Dedifferentiated amniotic fluid mesenchymal stem cell (primary cell): Measurements from ENCODE around the gene PRCC.
"Not testable (repeated sequence)": the region's sequence is repeated elsewhere in the genome, so short reads cannot be mapped to it uniquely, and the experiment has no call there.

ENCODE experiments used
- DNase-seq: peaks from one replicate; pipeline ENCODE4 v3.0.0-alpha.2; 2016; ENCODE audit errors: extremely low spot score

Gene PRCC

DNA sequence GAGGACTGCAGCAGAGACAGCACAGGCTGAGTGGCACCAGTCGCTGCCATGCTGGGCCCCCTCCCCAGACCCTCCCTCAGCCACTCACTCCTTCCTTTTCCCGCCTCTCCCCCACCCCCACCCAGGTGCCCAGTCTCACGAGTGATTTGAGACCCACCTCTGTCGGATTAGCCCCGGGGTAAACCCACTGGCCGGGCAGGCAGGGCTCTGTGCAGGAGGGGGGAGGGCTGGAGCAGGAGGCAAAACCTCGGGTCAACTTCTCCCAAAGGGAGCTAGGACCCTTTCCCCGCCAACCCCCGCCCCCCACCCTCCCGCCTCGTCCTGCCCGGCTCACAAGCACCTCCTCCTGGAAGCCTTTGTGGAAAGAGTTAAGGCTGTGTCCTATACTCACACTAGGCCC lies 23.0 kb upstream of the PRCC start:
- no peak for DNase-seq

GRCh38 chr1:156744786-156745419 lies 22.4 kb upstream of the PRCC start:
- no peak for DNase-seq

GRCh38 chr1:156745881-156746280 lies 21.5 kb upstream of the PRCC start:
- no peak for DNase-seq

- no peak for DNase-seq
These were observed 21.0 kb upstream of the PRCC start for GRCh38 chr1:156746406-156746727.

GRCh38 chr1:156746728-156747631 lies 20.4 kb upstream of the PRCC start:
- DNase-seq = peak; percentile 88

DNA sequence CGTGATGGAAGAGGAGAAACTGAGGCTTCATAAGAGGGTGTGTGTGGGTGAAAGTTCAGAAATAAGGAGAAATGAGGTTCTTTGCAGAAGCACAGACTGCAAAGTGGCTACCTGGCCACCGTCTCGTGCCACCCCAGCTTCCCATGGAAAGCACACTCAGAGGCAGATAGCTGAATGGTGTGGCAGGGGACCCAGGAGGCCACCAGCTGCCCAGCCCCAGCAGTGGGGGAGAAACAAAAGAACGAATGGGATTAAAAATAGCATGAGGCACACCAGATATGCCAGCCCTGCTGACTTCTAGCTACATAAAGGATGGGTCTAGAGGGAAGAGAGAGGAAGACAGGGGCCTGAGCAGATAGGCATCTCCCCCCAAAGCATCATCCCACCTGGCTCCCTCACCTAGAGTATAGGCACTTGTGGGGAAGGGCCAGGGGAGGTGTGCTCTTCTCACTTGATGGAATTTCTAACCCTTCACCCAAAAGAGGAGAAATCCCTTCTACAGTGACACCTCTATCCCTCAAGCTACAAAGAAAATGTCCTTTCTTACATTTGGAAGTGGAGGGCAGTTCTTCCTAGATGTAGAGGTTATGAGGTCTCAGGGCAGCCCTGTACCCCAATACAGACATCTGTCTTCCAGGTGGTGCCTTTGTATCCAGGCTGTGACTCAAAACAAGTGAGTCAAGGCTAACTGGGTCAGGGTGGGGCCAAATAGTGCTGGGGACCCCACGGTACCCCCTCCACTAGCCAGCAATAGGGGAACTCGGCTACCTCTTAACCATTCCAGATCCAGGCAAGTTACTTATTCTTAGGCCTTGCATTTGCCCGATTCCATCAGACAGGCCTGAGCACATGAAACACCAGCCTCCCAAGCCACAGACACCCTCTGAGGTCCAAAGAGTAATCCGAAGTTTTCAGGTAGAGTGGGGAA lies 19.3 kb upstream of the PRCC start:
- DNase-seq = no peak

DNA sequence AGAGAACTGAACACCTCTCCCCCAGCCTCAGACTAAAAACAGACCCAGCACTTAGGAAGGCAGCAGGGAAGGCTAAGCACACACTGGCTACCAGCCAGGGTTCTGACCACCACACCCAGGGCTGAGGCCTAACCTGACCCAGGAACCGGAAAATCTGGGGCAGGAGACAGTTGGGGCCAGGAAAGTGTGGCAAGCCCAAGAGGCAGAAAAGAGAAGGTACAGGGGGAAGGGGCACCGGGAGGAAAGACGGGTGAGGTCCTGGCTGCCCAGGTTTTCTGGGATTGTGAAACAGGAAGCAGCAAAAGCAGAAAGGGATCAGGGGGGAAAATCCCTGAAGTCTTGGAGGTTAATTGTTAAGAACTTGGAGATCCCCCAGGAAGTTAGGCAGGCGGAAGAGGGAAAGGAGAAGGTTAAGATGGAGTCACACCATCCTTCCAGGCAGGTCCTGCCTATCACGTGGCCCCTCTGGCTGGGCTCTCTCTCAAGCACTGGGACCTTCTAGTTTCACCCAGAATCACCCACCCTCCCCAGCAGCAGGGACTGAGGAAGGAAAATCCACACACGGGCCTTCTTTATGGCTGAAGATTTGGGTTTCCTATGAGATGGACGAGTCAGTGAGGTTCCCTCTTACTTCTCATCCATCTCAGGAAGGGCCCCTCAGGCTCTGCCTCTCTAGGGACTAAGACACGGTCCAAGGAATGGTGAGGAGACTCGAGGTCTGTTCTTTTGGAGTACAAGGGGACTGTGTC lies 18.5 kb upstream of the PRCC start:
- DNase-seq = no peak

DNA sequence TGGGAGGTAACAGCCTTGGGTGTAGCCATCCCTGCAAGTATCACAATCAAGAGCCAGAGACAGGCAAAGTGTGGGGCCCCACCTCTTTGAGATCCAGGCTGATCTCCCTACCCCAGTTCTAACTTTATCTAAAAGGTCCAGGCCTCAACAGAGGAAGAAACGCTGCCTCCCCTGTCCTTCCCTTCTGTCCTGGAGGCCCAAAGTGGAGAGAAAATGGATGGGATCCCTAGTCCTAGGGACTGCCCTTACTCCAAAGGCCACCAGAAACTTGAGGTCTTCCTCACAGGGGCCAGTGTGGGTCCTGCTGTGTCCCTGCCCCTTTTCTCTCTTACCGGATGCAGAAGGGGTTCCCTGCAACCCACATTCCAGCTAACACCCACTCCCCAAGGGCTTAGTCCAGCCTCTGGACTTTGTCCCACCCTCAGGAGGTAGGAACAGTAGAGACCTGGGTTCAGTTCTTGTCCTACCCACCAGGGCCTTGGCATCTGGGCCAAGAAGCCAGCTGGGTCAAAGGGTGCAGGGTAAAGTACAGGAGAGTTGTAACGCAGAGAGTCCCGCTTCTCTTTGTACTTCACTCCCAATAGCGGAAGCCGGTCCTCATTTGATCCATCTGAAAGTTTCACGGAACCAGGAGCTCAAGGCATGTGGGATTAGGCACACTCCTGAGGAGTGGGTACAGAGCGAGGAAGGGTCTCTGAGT lies 17.8 kb upstream of the PRCC start:
- DNase-seq = no peak

- no peak for DNase-seq
These were observed 17.1 kb upstream of the PRCC start for GRCh38 chr1:156750191-156750672.

- no peak for DNase-seq
These were observed 16.5 kb upstream of the PRCC start for GRCh38 chr1:156750711-156751450.

- no peak for DNase-seq
These were observed 15.9 kb upstream of the PRCC start, which contains the start of gene HDGF for GRCh38 chr1:156751451-156751756. Gene HDGF, minus strand, starts transcription at chr1:156751675. Its CDS starts 246 bp downstream, at chr1:156751429.

DNA sequence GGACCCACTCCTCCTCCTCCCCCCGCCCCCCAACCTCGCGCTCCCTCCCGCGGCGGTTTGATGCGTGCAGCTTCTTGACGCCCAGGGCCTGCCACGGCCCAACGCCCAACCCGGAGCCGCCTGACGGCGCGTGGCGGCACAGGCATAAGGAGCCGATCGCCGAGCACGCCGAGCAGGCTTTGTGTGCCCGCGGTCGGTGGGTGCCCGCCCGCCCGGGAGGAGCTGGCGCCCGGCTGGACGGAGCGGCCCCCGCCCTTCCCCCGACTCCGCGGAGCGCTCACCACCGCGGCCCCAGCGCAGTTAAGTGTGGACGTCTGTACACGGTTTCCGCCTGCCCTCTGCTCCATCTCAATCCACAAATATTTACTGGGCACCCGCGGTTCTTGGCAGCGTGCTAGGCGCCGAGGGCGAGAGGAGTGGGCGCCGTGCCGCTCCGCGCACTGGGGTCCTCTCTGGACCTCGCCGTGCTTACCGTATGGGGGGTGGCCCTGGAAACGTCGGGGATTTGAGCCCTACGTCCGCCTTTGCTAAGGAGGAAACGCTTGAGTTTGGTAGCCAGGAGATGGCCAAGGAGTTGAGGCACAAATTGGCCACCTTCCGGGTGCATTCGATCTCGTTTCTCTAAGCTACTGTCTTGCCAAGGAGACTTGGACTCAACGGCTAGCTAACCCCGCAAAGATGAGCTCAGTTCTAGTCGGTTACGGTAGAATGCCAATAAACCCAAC lies 15.4 kb upstream of the PRCC start:
- peak; percentile 96 for DNase-seq

- no peak for DNase-seq
These were observed 14.4 kb upstream of the PRCC start for GRCh38 chr1:156752843-156753482.

- DNase-seq = no peak
These were observed 13.1 kb upstream of the PRCC start for GRCh38 chr1:156754219-156754618.

DNA sequence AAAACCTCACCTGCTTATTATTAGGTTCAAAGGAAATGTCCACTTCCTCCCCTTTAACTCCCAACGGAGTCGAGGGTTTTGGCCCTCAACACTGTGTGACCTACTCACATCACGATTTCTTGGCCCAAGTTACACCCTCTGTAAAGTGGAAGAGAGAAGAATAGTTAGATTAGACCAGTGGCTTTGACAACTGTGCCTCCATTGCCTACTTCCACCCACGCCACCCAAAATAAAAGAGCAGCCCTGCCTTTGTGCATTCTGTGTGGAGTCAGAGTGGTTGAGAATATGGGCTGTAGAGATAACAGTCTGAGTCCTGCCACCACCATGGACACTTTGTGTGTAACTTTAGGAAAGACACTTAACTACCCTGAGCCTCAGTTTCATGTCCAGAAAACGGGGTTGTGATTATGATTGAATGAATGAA lies 11.8 kb upstream of the PRCC start:
- no peak for DNase-seq

- DNase-seq = no peak
These were observed 11.0 kb upstream of the PRCC start for GRCh38 chr1:156756355-156756754.

GRCh38 chr1:156757572-156758253 lies 9.6 kb upstream of the PRCC start:
- DNase-seq = not testable (repeated sequence)

GRCh38 chr1:156760092-156760795 lies 7.1 kb upstream of the PRCC start:
- no peak for DNase-seq
